HL-60 (cell line): ENCODE data around the gene HTR4.

Experiments used
- DNase-seq, 2 experiments: peaks; one replicate each; pipeline ENCODE4 v3.0.0-alpha.2; 2010 to 2020; ENCODE audit warnings: low read depth in 1 of 2, low spot score in 1 of 2
- H3K27ac ChIP-seq: fragments of 250-450 bp; sonication (Bioruptor Pico); replicated peaks from 2 replicates; pipeline ENCODE4 v1.5.1; 2020; ENCODE audit warnings: mild to moderate bottlenecking, moderate library complexity
- H3K27me3 ChIP-seq: fragments of 250-450 bp; sonication (Bioruptor Pico); 2 replicates; pipeline ENCODE4 v1.5.1; 2021; ENCODE audit warnings: mild to moderate bottlenecking, moderate library complexity; ENCODE audit not compliant: insufficient read depth, poor library complexity, severe bottlenecking
- H3K4me3 ChIP-seq: replicated peaks from 2 replicates; pipeline ENCODE4 v1.5.1; 2011; ENCODE audit warnings: mild to moderate bottlenecking, control low read depth, low read length; ENCODE audit not compliant: insufficient read depth
- GABPA ChIP-seq: IDR thresholded peaks from 2 replicates; pipeline ENCODE4 v1.6.1; 2012; ENCODE audit warnings: low read depth
- POLR2AphosphoS5 ChIP-seq: IDR thresholded peaks from 2 replicates; pipeline ENCODE4 v1.6.1; 2012; ENCODE audit warnings: low read depth
- REST ChIP-seq: IDR thresholded peaks from 2 replicates; pipeline ENCODE4 v1.6.1; 2012; ENCODE audit warnings: low read depth; ENCODE audit not compliant: insufficient replicate concordance
- SPI1 ChIP-seq: IDR thresholded peaks from 2 replicates; pipeline ENCODE4 v1.6.1; 2012; ENCODE audit warnings: low read depth, mild to moderate bottlenecking, borderline replicate concordance
- TF ChIP-seq, protein P1 (sequence below): IDR thresholded peaks from one replicate; pipeline ENCODE4 v1.5.1; 2011; ENCODE audit warnings: low read length, control low read depth, inconsistent platforms; ENCODE audit not compliant: insufficient read depth

HTR4 gene

GRCh38 chr5:148697809-148698196, 43.5 kb upstream of the HTR4 start:
- TF ChIP-seq SPI1: no peak
- TF ChIP-seq GABPA: no peak
- TF ChIP-seq, protein P1, sequence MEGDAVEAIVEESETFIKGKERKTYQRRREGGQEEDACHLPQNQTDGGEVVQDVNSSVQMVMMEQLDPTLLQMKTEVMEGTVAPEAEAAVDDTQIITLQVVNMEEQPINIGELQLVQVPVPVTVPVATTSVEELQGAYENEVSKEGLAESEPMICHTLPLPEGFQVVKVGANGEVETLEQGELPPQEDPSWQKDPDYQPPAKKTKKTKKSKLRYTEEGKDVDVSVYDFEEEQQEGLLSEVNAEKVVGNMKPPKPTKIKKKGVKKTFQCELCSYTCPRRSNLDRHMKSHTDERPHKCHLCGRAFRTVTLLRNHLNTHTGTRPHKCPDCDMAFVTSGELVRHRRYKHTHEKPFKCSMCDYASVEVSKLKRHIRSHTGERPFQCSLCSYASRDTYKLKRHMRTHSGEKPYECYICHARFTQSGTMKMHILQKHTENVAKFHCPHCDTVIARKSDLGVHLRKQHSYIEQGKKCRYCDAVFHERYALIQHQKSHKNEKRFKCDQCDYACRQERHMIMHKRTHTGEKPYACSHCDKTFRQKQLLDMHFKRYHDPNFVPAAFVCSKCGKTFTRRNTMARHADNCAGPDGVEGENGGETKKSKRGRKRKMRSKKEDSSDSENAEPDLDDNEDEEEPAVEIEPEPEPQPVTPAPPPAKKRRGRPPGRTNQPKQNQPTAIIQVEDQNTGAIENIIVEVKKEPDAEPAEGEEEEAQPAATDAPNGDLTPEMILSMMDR: no peak
- no peak for TF ChIP-seq REST
- TF ChIP-seq POLR2AphosphoS5: no peak
- Histone ChIP-seq H3K27ac (no peak overlapping the region), H3K27me3 (no peaks in the 10 kb centered on the region), H3K4me3 (no peak overlapping the region)
- no peak for DNase-seq

DNA sequence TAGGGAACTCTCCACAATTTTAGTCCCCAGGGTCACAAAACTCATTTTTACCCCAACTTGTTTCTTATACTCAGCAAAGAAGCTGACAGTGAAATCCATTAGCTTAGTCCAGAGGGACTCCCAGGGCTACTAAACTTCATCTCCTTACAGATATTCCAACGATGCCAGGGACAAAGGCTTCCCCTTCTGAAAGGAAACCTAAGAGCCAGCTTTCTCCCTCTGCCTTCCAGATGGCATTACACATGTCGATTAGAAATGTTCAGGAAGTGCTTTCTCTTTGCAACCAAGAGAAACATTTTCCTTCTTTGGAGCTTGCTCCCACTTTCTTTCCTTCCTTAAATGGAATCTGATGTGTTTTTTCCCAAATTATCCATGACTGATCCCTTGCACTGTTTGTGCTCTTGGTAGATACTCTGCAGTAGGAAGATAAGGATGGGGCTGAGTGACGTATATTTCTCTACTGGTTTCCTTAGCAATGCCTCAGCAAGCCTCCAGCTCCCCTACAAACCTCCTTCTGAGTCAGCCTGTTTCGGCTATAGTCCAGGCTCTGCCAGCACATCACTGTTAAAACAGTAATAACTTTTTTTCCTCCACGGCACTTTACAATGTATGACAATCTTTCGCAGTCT, 43.0 kb upstream of the HTR4 start:
- Histone ChIP-seq H3K27me3 (no peaks in the 10 kb centered on the region), H3K4me3 (no peak overlapping the region), H3K27ac (no peak overlapping the region)
- DNase-seq: no peak
- TF ChIP-seq SPI1 (no peak), REST (no peak), GABPA (no peak)
- TF ChIP-seq, protein P1: no peak

GRCh38 chr5:148696187-148697036, 42.1 kb upstream of the HTR4 start:
- no peak for TF ChIP-seq REST
- TF ChIP-seq POLR2AphosphoS5: no peak
- TF ChIP-seq SPI1: no peak
- TF ChIP-seq, protein P1: no peak
- TF ChIP-seq GABPA: no peak
- Histone ChIP-seq H3K27ac (no peak overlapping the region), H3K4me3 (no peak overlapping the region), H3K27me3 (no peaks in the 10 kb centered on the region)
- no peak for DNase-seq
